ENCODE data around the gene VPREB3. TPM values are rescaled to one million over a fixed set of nuclear protein-coding genes. Genes with fewer than 3 reads are reported as not detected.

The VPREB3 gene
- total and polyA plus RNA-seq, 5 experiments from 2014 or later: 0.80 to 3.3 (median 1.4) TPM; not detected in 1

- H3K9me3 Mint-ChIP-seq: no peaks in the 10 kb centered on the region
- peaks cover 8 to 18% (median 11%) of the 10 kb centered on the region in 4 donors for H3K4me1 Mint-ChIP-seq
- H3K27ac Mint-ChIP-seq: peak overlapping the region in 1 of 10 donors; percentile 51
- ATAC-seq (no peak), DNase-seq (peak in 1 of 10 donors; percentile 38)
- no peaks in the 10 kb centered on the region for H3K36me3 Mint-ChIP-seq
- no peak overlapping the region for H3K4me3 Mint-ChIP-seq
- POLR2A ChIA-PET: no interaction called here
- no peaks in the 10 kb centered on the region for H3K27me3 Mint-ChIP-seq
Observed at GRCh38 chr22:23781065-23781464, 26.8 kb upstream of the VPREB3 start.

- Mint-ChIP-seq H3K36me3 (no peaks in the 10 kb centered on the region), H3K9me3 (no peaks in the 10 kb centered on the region), H3K27ac (no peak overlapping the region), H3K4me1 (peaks cover 8 to 14% (median 9%) of the 10 kb centered on the region in 4 donors), H3K4me3 (no peak overlapping the region), H3K27me3 (no peaks in the 10 kb centered on the region)
- no peak for ATAC-seq
- POLR2A ChIA-PET: interaction anchor here (1.5 kb wide), 1 partner anchor 13 kb away, joined by 4 read pairs; no protein-coding TSS in a partner anchor
- peak in 1 of 10 donors; percentile 36 for DNase-seq
Observed at GRCh38 chr22:23780146-23780748, 26.0 kb upstream of the VPREB3 start.

GRCh38 chr22:23779731-23780130 is 25.5 kb upstream of the VPREB3 start:
- ATAC-seq (no peak), DNase-seq (peak in 1 of 10 donors; percentile 34)
- Mint-ChIP-seq H3K9me3 (no peaks in the 10 kb centered on the region), H3K4me1 (peaks cover 8 to 14% (median 9%) of the 10 kb centered on the region in 4 donors), H3K36me3 (no peaks in the 10 kb centered on the region), H3K4me3 (no peak overlapping the region), H3K27me3 (no peaks in the 10 kb centered on the region), H3K27ac (peak overlapping the region in 1 of 10 donors; percentile 63)
- POLR2A ChIA-PET: interaction anchor here (1.5 kb wide), 1 partner anchor 13 kb away, joined by 4 read pairs; no protein-coding TSS in a partner anchor

GRCh38 chr22:23779083-23779482 is 24.9 kb upstream of the VPREB3 start:
- Mint-ChIP-seq H3K9me3 (no peaks in the 10 kb centered on the region), H3K27me3 (no peaks in the 10 kb centered on the region), H3K4me3 (no peak overlapping the region), H3K4me1 (peaks cover 2 to 8% (median 3%) of the 10 kb centered on the region in 4 donors), H3K36me3 (no peaks in the 10 kb centered on the region), H3K27ac (no peak overlapping the region)
- no peak for ATAC-seq
- POLR2A ChIA-PET: interaction anchor here (0.7 to 1.5 kb wide), 2 partner anchors 12 to 422 kb away, joined by 3 to 4 read pairs; no protein-coding TSS in a partner anchor
- peak in 1 of 10 donors; percentile 55 for DNase-seq

GRCh38 chr22:23778577-23778900 is 24.3 kb upstream of the VPREB3 start:
- DNase-seq: no peak
- no peaks in the 10 kb centered on the region for H3K27me3 Mint-ChIP-seq
- H3K36me3 Mint-ChIP-seq: no peaks in the 10 kb centered on the region
- peaks cover under 1 to 3% (median 2%) of the 10 kb centered on the region in 4 donors for H3K4me1 Mint-ChIP-seq
- H3K27ac Mint-ChIP-seq: no peak overlapping the region
- no peaks in the 10 kb centered on the region for H3K9me3 Mint-ChIP-seq
- ATAC-seq: no peak
- POLR2A ChIA-PET: interaction anchor here (0.7 kb wide), 1 partner anchor 422 kb away, joined by 3 read pairs; no protein-coding TSS in a partner anchor
- H3K4me3 Mint-ChIP-seq: no peak overlapping the region

- DNase-seq: peak in 1 of 10 donors; percentile 37
- ATAC-seq: no peak
- Mint-ChIP-seq H3K4me3 (no peak overlapping the region), H3K4me1 (peaks cover 6 to 8% (median 7%) of the 10 kb centered on the region in 4 donors), H3K36me3 (no peaks in the 10 kb centered on the region), H3K27me3 (no peaks in the 10 kb centered on the region), H3K9me3 (no peaks in the 10 kb centered on the region), H3K27ac (no peak overlapping the region)
- POLR2A ChIA-PET: no interaction called here
Observed at GRCh38 chr22:23777776-23778576, 23.8 kb upstream of the VPREB3 start.

- DNase-seq (peak in 1 of 10 donors; percentile 26), ATAC-seq (no peak)
- H3K4me1 Mint-ChIP-seq: peaks cover 12 to 24% (median 19%) of the 10 kb centered on the region in 4 donors
- no peaks in the 10 kb centered on the region for H3K27me3 Mint-ChIP-seq
- H3K4me3 Mint-ChIP-seq: no peak overlapping the region
- no peaks in the 10 kb centered on the region for H3K36me3 Mint-ChIP-seq
- H3K9me3 Mint-ChIP-seq: no peaks in the 10 kb centered on the region
- POLR2A ChIA-PET: interaction anchor here (0.7 to 5.4 kb wide), 8 partner anchors 11 to 163 kb away, joined by 3 to 29 read pairs (median 6); partner anchors contain the start of genes C22orf15, MIF, SLC2A11 and SMARCB1
- peak overlapping the region in 3 of 10 donors; percentile 35 to 51 (median 49) for H3K27ac Mint-ChIP-seq
Observed at GRCh38 chr22:23775779-23776375, 21.7 kb upstream of the VPREB3 start.

- H3K27ac Mint-ChIP-seq: peak overlapping the region in 4 of 10 donors; percentile 17 to 44 (median 24)
- ATAC-seq (no peak), DNase-seq (peak in 1 of 10 donors; percentile 43)
- H3K36me3 Mint-ChIP-seq: no peaks in the 10 kb centered on the region
- POLR2A ChIA-PET: interaction anchor here (0.8 to 5.4 kb wide), 7 partner anchors 11 to 119 kb away, joined by 3 to 29 read pairs (median 5); partner anchors contain the start of genes C22orf15, MIF, SLC2A11 and SMARCB1
- no peaks in the 10 kb centered on the region for H3K9me3 Mint-ChIP-seq
- H3K4me1 Mint-ChIP-seq: peaks cover 12 to 25% (median 22%) of the 10 kb centered on the region in 4 donors
- no peaks in the 10 kb centered on the region for H3K27me3 Mint-ChIP-seq
- H3K4me3 Mint-ChIP-seq: peak overlapping the region in 2 of 10 donors; percentile 14 to 58
Observed at GRCh38 chr22:23774922-23775436, 20.8 kb upstream of the VPREB3 start.

GRCh38 chr22:23774114-23774921 is 20.1 kb upstream of the VPREB3 start:
- H3K4me1 Mint-ChIP-seq: peaks cover 9 to 28% (median 27%) of the 10 kb centered on the region in 4 donors
- no peaks in the 10 kb centered on the region for H3K9me3 Mint-ChIP-seq
- DNase-seq (peak in 1 of 10 donors; percentile 32), ATAC-seq (no peak)
- POLR2A ChIA-PET: interaction anchor here (0.8 to 5.4 kb wide), 6 partner anchors 10 to 83 kb away, joined by 3 to 29 read pairs (median 6); partner anchors contain the start of genes C22orf15, SLC2A11, SMARCB1 and ZNF70
- no peaks in the 10 kb centered on the region for H3K27me3 Mint-ChIP-seq
- peak overlapping the region in 5 of 10 donors; percentile 4 to 58 (median 28) for H3K4me3 Mint-ChIP-seq
- peak overlapping the region in 2 of 10 donors; percentile 9 to 22 for H3K27ac Mint-ChIP-seq
- H3K36me3 Mint-ChIP-seq: no peaks in the 10 kb centered on the region

- Mint-ChIP-seq H3K9me3 (no peaks in the 10 kb centered on the region), H3K4me1 (peaks cover 9 to 30% (median 27%) of the 10 kb centered on the region in 4 donors), H3K36me3 (no peaks in the 10 kb centered on the region), H3K27ac (peak overlapping the region in 6 of 10 donors; percentile 14 to 62 (median 43)), H3K4me3 (peak overlapping the region; percentile 14 to 83 (median 71)), H3K27me3 (no peaks in the 10 kb centered on the region)
- POLR2A ChIA-PET: interaction anchor here (2.1 to 5.4 kb wide), 3 partner anchors 11 to 84 kb away, joined by 5 to 29 read pairs (median 7); partner anchors contain the start of genes C22orf15, SLC2A11 and SMARCB1
- ATAC-seq (no peak), DNase-seq (no peak)
Observed at GRCh38 chr22:23773483-23774113, 19.4 kb upstream of the VPREB3 start.

All from naive thymus-derived CD8-positive, alpha-beta T cell (primary cell).